ENCODE measurements around the gene ZC3H18.

GRCh38 chr16:88599825-88600538, 29.8 kb downstream of the ZC3H18 start:
- TF ChIP-seq CTCF (IDR thresholded peaks at IDR 0.05; ENCODE audit: low read depth, low read length, poor library complexity, severe bottlenecking) = no peak
- TF ChIP-seq EZH2phosphoT487 (IDR thresholded peaks at IDR 0.05; ENCODE audit: borderline replicate concordance, low read length) = no peak
